Measurements from ENCODE around the gene GPX3. TPM values are rescaled to one million over a fixed set of nuclear protein-coding genes. Genes with fewer than 3 reads are reported as not detected.

The GPX3 gene
- total RNA-seq, 6 donors from 2014 or later, result 876 to 1,536 (median 1,027) TPM

- no peak for ATAC-seq (ENCODE audit: low FRiP score in 2 of 2)
- Histone ChIP-seq H3K9me3 (no peaks in the 10 kb centered on the region), H3K4me1 (peaks cover 59 to 69% (median 66%) of the 10 kb centered on the region in 4 donors), H3K4me3 (no peak overlapping the region), H3K36me3 (peaks cover 0 to under 1% (median 0%) of the 10 kb centered on the region in 4 donors), H3K27me3 (no peaks in the 10 kb centered on the region), H3K27ac (peak overlapping the region; percentile 59 to 69 (median 66))
- no peak for TF ChIP-seq POLR2A (IDR thresholded peaks at IDR 0.05)
- TF ChIP-seq POLR2AphosphoS5 (IDR thresholded peaks at IDR 0.05), result no peak
- WGBS, 2 donors, result 88 to 92% methylated on average over 6 of the region's 6 CpGs
- no peak for DNase-seq
These were observed 56.2 kb downstream of the GPX3 start for GRCh38 chr5:151076616-151077015.

GRCh38 chr5:151077419-151077818 lies 57.0 kb downstream of the GPX3 start:
- Histone ChIP-seq H3K36me3 (no peaks in the 10 kb centered on the region), H3K27me3 (no peaks in the 10 kb centered on the region), H3K4me3 (no peak overlapping the region), H3K27ac (peak overlapping the region in 1 of 4 donors; percentile 99), H3K9me3 (no peaks in the 10 kb centered on the region), H3K4me1 (peaks cover 57 to 69% (median 65%) of the 10 kb centered on the region in 4 donors)
- DNase-seq (no peak), ATAC-seq (ENCODE audit: low FRiP score in 2 of 2) (no peak)
- no peak for TF ChIP-seq POLR2AphosphoS5 (IDR thresholded peaks at IDR 0.05)
- no peak for TF ChIP-seq CTCF (IDR thresholded peaks at IDR 0.05)
- TF ChIP-seq EP300 (IDR thresholded peaks at IDR 0.05), result no peak
- no peak for TF ChIP-seq POLR2A (IDR thresholded peaks at IDR 0.05)
- 92 to 97% methylated on average over 5 to 9 of the region's 9 CpGs for WGBS, 2 donors

DNA sequence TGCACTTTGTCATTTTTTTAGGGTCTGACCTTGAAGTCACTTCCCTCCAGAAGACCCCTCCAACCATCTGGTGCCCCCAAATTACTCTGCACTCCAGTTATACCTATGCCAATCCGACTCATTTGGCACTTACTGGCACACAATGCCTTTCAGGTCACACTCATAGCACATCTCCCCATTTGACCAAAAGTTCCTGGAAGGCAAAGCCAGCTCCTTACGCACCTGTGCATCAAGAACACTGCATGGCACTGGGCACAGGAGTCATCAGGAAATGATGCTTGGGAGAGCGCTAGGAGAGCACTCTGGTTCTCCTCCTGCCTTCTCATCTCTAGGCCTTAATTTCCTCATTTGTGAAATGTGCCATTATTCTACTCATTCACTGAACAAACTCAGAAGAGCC lies 57.6 kb downstream of the GPX3 start:
- 90 to 92% methylated on average over 3 of the region's 3 CpGs for WGBS, 2 donors
- TF ChIP-seq POLR2AphosphoS5 (IDR thresholded peaks at IDR 0.05), result no peak
- TF ChIP-seq POLR2A (IDR thresholded peaks at IDR 0.05), result no peak
- no peak for TF ChIP-seq CTCF (IDR thresholded peaks at IDR 0.05)
- no peak for TF ChIP-seq EP300 (IDR thresholded peaks at IDR 0.05)
- ATAC-seq (ENCODE audit: low FRiP score in 2 of 2) (no peak), DNase-seq (no peak)
- Histone ChIP-seq H3K4me3 (no peak overlapping the region), H3K36me3 (no peaks in the 10 kb centered on the region), H3K4me1 (peaks cover 57 to 69% (median 65%) of the 10 kb centered on the region in 4 donors), H3K9me3 (no peaks in the 10 kb centered on the region), H3K27me3 (no peaks in the 10 kb centered on the region), H3K27ac (peak overlapping the region in 2 of 4 donors; percentile 98 to 99)

Other genes with a start within 250 kb of the GPX3 start
- gene SMIM3, start 241.8 kb upstream of the GPX3 start, total RNA-seq, result 10 to 100 TPM; 20.4 to 40.0 (median 21.6) TPM
- gene IRGM, start 174.1 kb upstream of the GPX3 start, total RNA-seq, result 1 to 10 TPM in 2 of 6 donors, under 1 TPM in 3, not detected in 1; 0.17 to 7.5 (median 0.71) TPM
- 1 to 10 TPM in 4 of 6 donors, under 1 TPM in 2; 0.55 to 4.2 (median 1.6) TPM for gene ZNF300, start 115.6 kb upstream of the GPX3 start, total RNA-seq
- gene TNIP1, start 60.4 kb downstream of the GPX3 start, total RNA-seq, result 100 to 1,000 TPM; 109 to 166 (median 130) TPM
- gene ANXA6, start 137.2 kb downstream of the GPX3 start, total RNA-seq, result 100 to 1,000 TPM in 1 of 6 donors, 10 to 100 TPM in 5; 68.5 to 176 (median 84.5) TPM
- 100 to 1,000 TPM in 3 of 6 donors, 10 to 100 TPM in 3; 61.0 to 119 (median 92.6) TPM for gene CCDC69, start 203.5 kb downstream of the GPX3 start, total RNA-seq
- 100 to 1,000 TPM in 1 of 6 donors, 10 to 100 TPM in 5; 27.2 to 129 (median 59.0) TPM for gene GM2A, start 232.6 kb downstream of the GPX3 start, total RNA-seq

All from upper lobe of left lung (tissue), 6 donors.